Natural killer cell (primary cell): Measurements from ENCODE around the gene RPS25. TPM values are rescaled to one million over a fixed set of nuclear protein-coding genes. Genes with fewer than 3 reads are reported as not detected.
"Not testable (repeated sequence)": the region's sequence is repeated elsewhere in the genome, so short reads cannot be mapped to it uniquely, and the experiment has no call there.

Source experiments
- ATAC-seq, 3 donors: fragments of 150-1000 bp in 2 of 3; fragments of 200-7000 bp in 1 of 3; cut with Tn5 transposase; 1 replicate in 1 of 3; 2 replicates in 2 of 3; pipeline ENCODE4 v1.10.0; 2021; ENCODE audit warnings: mild to moderate bottlenecking in 2 of 3, moderate library complexity in 2 of 3
- DNase-seq, 2 donors: peaks; one replicate each; pipeline versions ENCODE4 v3.0.0 to v3.0.0-alpha.2; 2013 to 2021; ENCODE audit warnings: mixed read lengths in 1 of 2
- H3K27ac ChIP-seq: one replicate; pipeline ENCODE4 v1.5.1; 2013; ENCODE audit warnings: mild to moderate bottlenecking, low read length
- H3K27me3 ChIP-seq: one replicate; pipeline ENCODE4 v1.6.1; 2013; ENCODE audit warnings: low read length; ENCODE audit not compliant: control insufficient read depth, insufficient read depth
- H3K36me3 ChIP-seq: one replicate; pipeline ENCODE4 v1.6.1; 2013; ENCODE audit warnings: low read length; ENCODE audit not compliant: control insufficient read depth, insufficient read depth
- H3K4me1 ChIP-seq: one replicate; pipeline ENCODE4 v1.6.1; 2013; ENCODE audit warnings: low read length; ENCODE audit not compliant: control insufficient read depth, insufficient read depth
- H3K4me3 ChIP-seq: one replicate; pipeline ENCODE4 v1.5.1; 2013; ENCODE audit warnings: low read length
- H3K9me3 ChIP-seq: one replicate; pipeline ENCODE4 v1.6.1; 2013; ENCODE audit warnings: low read length; ENCODE audit not compliant: control insufficient read depth, insufficient read depth
- H3K27ac Mint-ChIP-seq, 2 donors: one replicate each; pipeline ENCODE4 v1.8.0; 2022; ENCODE audit warnings: mild to moderate bottlenecking in 2 of 2, mixed read lengths in 2 of 2, moderate library complexity in 1 of 2
- H3K27me3 Mint-ChIP-seq, 2 donors: one replicate each; pipeline ENCODE4 v1.8.0; 2022; ENCODE audit warnings: low read depth in 2 of 2, mixed read lengths in 2 of 2
- H3K36me3 Mint-ChIP-seq: one replicate; pipeline ENCODE4 v1.8.0; 2022; ENCODE audit warnings: mixed read lengths
- H3K4me1 Mint-ChIP-seq, 2 donors: one replicate each; pipeline ENCODE4 v1.8.0; 2022; ENCODE audit warnings: mixed read lengths in 2 of 2
- H3K4me3 Mint-ChIP-seq: one replicate; pipeline ENCODE4 v1.8.0; 2022; ENCODE audit warnings: mild to moderate bottlenecking, moderate library complexity, mixed read lengths
- H3K9me3 Mint-ChIP-seq, 2 donors: one replicate each; pipeline ENCODE4 v1.8.0; 2022; ENCODE audit warnings: mixed read lengths in 2 of 2
- WGBS: methylation state at CpG from one replicate; pipeline ENCODE4 v1.1.7; 2013; ENCODE audit warnings: missing lambda C conversion rate; ENCODE audit not compliant: insufficient coverage; 5-methylcytosine and 5-hydroxymethylcytosine counted together
- intact Hi-C: fragments of 100-400 bp; cut with micrococcal nuclease; formaldehyde crosslinking; loops from one replicate; pipeline ENCODE4 v1.14.2; 2022
- total RNA-seq, 4 donors: library from RNA; stranded (reverse); fragments of 120-200 nt in 1 of 4; gene quantifications; one replicate each; pipeline versions ENCODE4 v1.2.3 to v1.2.4, GENCODE V29; 2013 to 2022
- TF ChIP-seq, protein P1 (sequence below): fragments of 200-600 bp; IDR thresholded peaks from one replicate; pipeline ENCODE4 v1.8.0; 2022; ENCODE audit warnings: antibody characterized with exemption

The RPS25 gene
- total RNA-seq, 3 donors from 2014 or later (not counting 1 experiment from before 2014, with no cell fraction given): 870 to 1,051 (median 887) TPM

DNA sequence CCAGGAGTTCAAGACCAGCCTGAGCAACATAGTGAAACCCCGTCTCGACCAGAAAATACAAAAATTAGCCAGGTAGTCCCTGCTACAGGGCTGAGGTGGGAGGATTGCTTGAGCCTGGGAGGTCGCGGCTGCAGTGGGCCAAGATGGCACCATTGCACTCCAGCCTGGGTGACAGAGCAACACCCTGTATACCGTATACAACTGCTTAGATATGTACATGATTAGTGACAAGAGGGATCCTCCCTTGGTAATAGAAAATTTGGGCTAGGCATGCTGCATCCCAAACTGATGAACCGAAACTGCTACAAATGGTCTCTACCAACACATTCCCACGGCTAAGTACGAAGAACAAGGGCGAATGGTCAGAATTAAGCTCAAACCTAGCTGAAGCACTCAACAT, 24.8 kb upstream of the RPS25 start:
- H3K27me3 ChIP-seq: no peaks in the 10 kb centered on the region
- TF ChIP-seq, protein P1, sequence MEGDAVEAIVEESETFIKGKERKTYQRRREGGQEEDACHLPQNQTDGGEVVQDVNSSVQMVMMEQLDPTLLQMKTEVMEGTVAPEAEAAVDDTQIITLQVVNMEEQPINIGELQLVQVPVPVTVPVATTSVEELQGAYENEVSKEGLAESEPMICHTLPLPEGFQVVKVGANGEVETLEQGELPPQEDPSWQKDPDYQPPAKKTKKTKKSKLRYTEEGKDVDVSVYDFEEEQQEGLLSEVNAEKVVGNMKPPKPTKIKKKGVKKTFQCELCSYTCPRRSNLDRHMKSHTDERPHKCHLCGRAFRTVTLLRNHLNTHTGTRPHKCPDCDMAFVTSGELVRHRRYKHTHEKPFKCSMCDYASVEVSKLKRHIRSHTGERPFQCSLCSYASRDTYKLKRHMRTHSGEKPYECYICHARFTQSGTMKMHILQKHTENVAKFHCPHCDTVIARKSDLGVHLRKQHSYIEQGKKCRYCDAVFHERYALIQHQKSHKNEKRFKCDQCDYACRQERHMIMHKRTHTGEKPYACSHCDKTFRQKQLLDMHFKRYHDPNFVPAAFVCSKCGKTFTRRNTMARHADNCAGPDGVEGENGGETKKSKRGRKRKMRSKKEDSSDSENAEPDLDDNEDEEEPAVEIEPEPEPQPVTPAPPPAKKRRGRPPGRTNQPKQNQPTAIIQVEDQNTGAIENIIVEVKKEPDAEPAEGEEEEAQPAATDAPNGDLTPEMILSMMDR: no peak
- Mint-ChIP-seq H3K27ac (no peak overlapping the region), H3K9me3 (no peaks in the 10 kb centered on the region), H3K36me3 (peaks cover 6% of the 10 kb centered on the region), H3K4me1 (no peaks in the 10 kb centered on the region), H3K27me3 (peaks cover 0 to 4% of the 10 kb centered on the region in 2 donors), H3K4me3 (no peak overlapping the region)
- H3K36me3 ChIP-seq: peaks cover 29% of the 10 kb centered on the region
- 88% methylated on average over 9 of the region's 9 CpGs for WGBS
- no peak for ATAC-seq
- no peak overlapping the region for H3K4me3 ChIP-seq
- H3K27ac ChIP-seq: no peak overlapping the region
- no peaks in the 10 kb centered on the region for H3K9me3 ChIP-seq
- H3K4me1 ChIP-seq: no peaks in the 10 kb centered on the region
- DNase-seq: no peak
- intact Hi-C loops: no loop called here

DNA sequence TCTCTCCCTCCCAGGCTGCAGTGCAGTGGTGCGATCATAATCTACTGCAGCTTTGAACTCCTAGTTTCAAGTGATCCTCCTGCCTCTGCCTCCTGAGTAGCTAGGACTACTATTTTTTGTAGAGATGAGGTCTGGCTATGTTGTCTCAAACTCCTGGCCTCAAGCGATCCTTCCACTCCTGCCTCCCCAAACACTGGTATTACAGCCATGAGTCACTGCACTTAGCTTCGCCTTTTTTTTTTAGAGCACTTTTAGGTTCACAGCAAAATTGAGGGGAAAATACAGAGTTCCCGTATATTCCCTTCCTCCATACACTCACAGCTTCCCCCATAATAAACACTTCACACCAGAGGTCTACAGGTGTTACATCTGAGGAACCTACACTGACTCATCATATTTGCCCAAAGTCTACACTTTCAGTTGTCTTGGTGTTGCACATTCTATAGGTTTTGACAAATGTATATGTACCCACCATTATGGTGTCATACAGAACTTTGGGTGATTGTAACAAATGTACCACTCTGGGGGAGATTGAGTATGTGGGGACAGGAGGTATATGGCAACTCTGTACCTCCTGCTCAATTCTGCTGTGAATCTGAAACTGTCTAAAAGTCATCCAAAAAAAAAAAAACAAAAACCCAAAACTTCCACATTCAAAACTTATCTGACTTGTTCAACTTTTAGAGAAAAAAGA, 23.8 kb upstream of the RPS25 start:
- ATAC-seq: no peak
- no peak overlapping the region for H3K27ac ChIP-seq
- Mint-ChIP-seq H3K27ac (no peak overlapping the region), H3K27me3 (peaks cover 0 to 4% of the 10 kb centered on the region in 2 donors), H3K36me3 (no peaks in the 10 kb centered on the region), H3K4me3 (no peak overlapping the region), H3K4me1 (no peaks in the 10 kb centered on the region), H3K9me3 (no peaks in the 10 kb centered on the region)
- no peaks in the 10 kb centered on the region for H3K27me3 ChIP-seq
- WGBS: 91% methylated on average over 4 of the region's 4 CpGs
- intact Hi-C loops: no loop called here
- no peak overlapping the region for H3K4me3 ChIP-seq
- no peak for DNase-seq
- no peaks in the 10 kb centered on the region for H3K4me1 ChIP-seq
- H3K9me3 ChIP-seq: no peaks in the 10 kb centered on the region
- peaks cover 20% of the 10 kb centered on the region for H3K36me3 ChIP-seq
- TF ChIP-seq, protein P1: no peak

DNA sequence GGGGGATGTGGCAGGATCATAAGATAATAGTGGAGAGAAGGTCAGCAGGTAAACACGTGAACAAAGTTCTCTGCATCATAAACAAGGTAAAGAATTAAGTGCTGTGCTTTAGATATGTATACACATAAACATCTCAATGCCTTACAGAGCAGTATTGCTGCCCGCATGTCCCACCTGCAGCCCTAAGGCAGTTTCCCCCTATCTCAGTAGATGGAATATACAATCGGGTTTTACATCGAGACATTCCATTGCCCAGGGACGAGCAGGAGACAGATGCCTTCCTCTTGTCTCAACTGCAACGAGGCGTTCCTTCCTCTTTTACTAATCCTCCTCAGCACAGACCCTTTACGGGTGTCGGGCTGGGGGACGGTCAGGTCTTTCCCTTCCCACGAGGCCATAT, 21.3 kb upstream of the RPS25 start:
- H3K36me3 ChIP-seq, intact Hi-C loops, H3K9me3 ChIP-seq, H3K27me3 ChIP-seq, ATAC-seq, H3K27me3 Mint-ChIP-seq, H3K4me1 ChIP-seq, H3K4me1 Mint-ChIP-seq, H3K9me3 Mint-ChIP-seq, H3K27ac ChIP-seq, H3K27ac Mint-ChIP-seq, DNase-seq, H3K36me3 Mint-ChIP-seq, H3K4me3 ChIP-seq, H3K4me3 Mint-ChIP-seq: not testable (repeated sequence)
- WGBS: 12% methylated on average over 5 of the region's 11 CpGs

DNA sequence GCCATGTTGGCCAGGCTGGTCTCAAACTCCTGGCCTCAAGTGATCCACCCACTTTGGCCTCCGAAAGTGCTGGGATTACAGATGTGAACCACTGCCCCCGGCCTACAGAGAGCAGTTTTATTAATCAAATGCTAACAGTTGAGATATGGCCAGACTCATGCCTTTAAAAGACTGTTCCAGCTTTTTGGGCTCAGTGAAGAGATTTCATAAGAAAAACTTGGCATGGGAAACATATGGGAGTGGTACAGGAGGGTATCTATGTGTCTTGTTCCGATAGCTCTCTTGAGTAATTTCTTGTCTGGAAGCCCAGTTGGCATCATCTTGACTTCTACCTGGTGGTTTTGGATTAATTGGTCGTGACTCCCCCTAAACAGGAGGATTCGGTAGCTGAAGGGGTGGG, 20.7 kb upstream of the RPS25 start:
- H3K4me1 Mint-ChIP-seq: no peaks in the 10 kb centered on the region
- Histone ChIP-seq H3K4me1 (no peaks in the 10 kb centered on the region), H3K27ac (no peak overlapping the region), H3K36me3 (no peaks in the 10 kb centered on the region), H3K9me3 (no peaks in the 10 kb centered on the region), H3K4me3 (no peak overlapping the region), H3K27me3 (no peaks in the 10 kb centered on the region)
- ATAC-seq (no peak), DNase-seq (no peak)
- intact Hi-C loops: no loop called here
- TF ChIP-seq, protein P1: no peak
- 91% methylated on average over 5 of the region's 5 CpGs for WGBS
- no peaks in the 10 kb centered on the region for H3K36me3 Mint-ChIP-seq
- H3K27ac Mint-ChIP-seq: no peak overlapping the region
- H3K27me3 Mint-ChIP-seq: peaks cover 0 to 4% of the 10 kb centered on the region in 2 donors
- no peaks in the 10 kb centered on the region for H3K9me3 Mint-ChIP-seq
- no peak overlapping the region for H3K4me3 Mint-ChIP-seq
